HG03432 (cell line): Measurements from ENCODE around the gene AFAP1.

Experiments used
- ATAC-seq: cut with Tn5 transposase; IDR thresholded peaks from one replicate; pipeline ENCODE4 v1.9.1; 2021; ENCODE audit warnings: mild to moderate bottlenecking, moderate library complexity; ENCODE audit not compliant: unreplicated experiment

AFAP1 gene

GRCh38 chr4:7732263-7732662 is 207.4 kb downstream of the AFAP1 start:
- no peak for ATAC-seq

GRCh38 chr4:7731437-7731836 is 208.2 kb downstream of the AFAP1 start:
- ATAC-seq = no peak

GRCh38 chr4:7727749-7728148 is 211.9 kb downstream of the AFAP1 start:
- no peak for ATAC-seq

- no peak for ATAC-seq
Observed at GRCh38 chr4:7726665-7727413, 212.8 kb downstream of the AFAP1 start.

- ATAC-seq = no peak
Observed at GRCh38 chr4:7725951-7726350, 213.7 kb downstream of the AFAP1 start.

GRCh38 chr4:7723625-7724024 is 216.0 kb downstream of the AFAP1 start:
- no peak for ATAC-seq

- no peak for ATAC-seq
Observed at GRCh38 chr4:7722766-7723387, 216.8 kb downstream of the AFAP1 start.

GRCh38 chr4:7721984-7722551 is 217.6 kb downstream of the AFAP1 start:
- ATAC-seq = no peak

- no peak for ATAC-seq
Observed at GRCh38 chr4:7719354-7720174, 220.1 kb downstream of the AFAP1 start.

GRCh38 chr4:7717946-7718490 is 221.6 kb downstream of the AFAP1 start:
- no peak for ATAC-seq

GRCh38 chr4:7717161-7717560 is 222.5 kb downstream of the AFAP1 start:
- no peak for ATAC-seq

GRCh38 chr4:7716010-7716721 is 223.5 kb downstream of the AFAP1 start:
- no peak for ATAC-seq

- no peak for ATAC-seq
Observed at GRCh38 chr4:7715271-7716009, 224.2 kb downstream of the AFAP1 start.

- no peak for ATAC-seq
Observed at GRCh38 chr4:7714738-7715137, 224.9 kb downstream of the AFAP1 start.

- no peak for ATAC-seq
Observed at GRCh38 chr4:7714176-7714575, 225.5 kb downstream of the AFAP1 start.

- ATAC-seq = no peak
Observed at GRCh38 chr4:7713757-7714156, 225.9 kb downstream of the AFAP1 start.

- no peak for ATAC-seq
Observed at GRCh38 chr4:7712021-7712671, 227.5 kb downstream of the AFAP1 start.

GRCh38 chr4:7711307-7711963 is 228.2 kb downstream of the AFAP1 start:
- no peak for ATAC-seq
